Left ventricle myocardium superior (tissue), 1 donor: Measurements from ENCODE around the gene MIXL1. TPM values are rescaled to one million over a fixed set of nuclear protein-coding genes. Genes with fewer than 3 reads are reported as not detected.
"Not testable (repeated sequence)": the region's sequence is repeated elsewhere in the genome, so short reads cannot be mapped to it uniquely, and the experiment has no call there.

Experiments used
- ATAC-seq: fragments of 200-7000 bp; cut with Tn5 transposase; one replicate; pipeline ENCODE4 v1.9.1; 2020; ENCODE audit warnings: mild to moderate bottlenecking, moderate library complexity
- DNase-seq: peaks from one replicate; pipeline ENCODE4 v3.0.0-alpha.2; 2020
- intact Hi-C: fragments of 100-400 bp; cut with micrococcal nuclease; formaldehyde crosslinking; loops from one replicate; pipeline ENCODE4 v1.11.0; 2022
- long read RNA-seq: library from polyadenylated mRNA; unstranded; transcript quantifications from one replicate; pipeline ENCODE4 v2.0.0, GENCODE V29; 2021
- total RNA-seq: library from RNA; stranded (reverse); fragmentation: NEBNext Ultra II Directional; extraction: Animal tissue kit (Norgen Biotek cat#: 25700); gene quantifications from one replicate; pipeline ENCODE4 v1.2.1, GENCODE V29; 2021
- donor health status: DM: no; HTN: yes; CAD: no; lungs with severe emphysema.

Gene MIXL1
- not detected for total RNA-seq
- long read RNA-seq: 0 reads

- ATAC-seq: peak; percentile 39
- intact Hi-C loops: no loop called here
- DNase-seq: peak; percentile 28
These were observed at the start of gene MIXL1 for GRCh38 chr1:226223157-226223785. MIXL1 (plus strand) TSS chr1:226223664; CDS start chr1:226223682, 18 bp downstream.

DNA sequence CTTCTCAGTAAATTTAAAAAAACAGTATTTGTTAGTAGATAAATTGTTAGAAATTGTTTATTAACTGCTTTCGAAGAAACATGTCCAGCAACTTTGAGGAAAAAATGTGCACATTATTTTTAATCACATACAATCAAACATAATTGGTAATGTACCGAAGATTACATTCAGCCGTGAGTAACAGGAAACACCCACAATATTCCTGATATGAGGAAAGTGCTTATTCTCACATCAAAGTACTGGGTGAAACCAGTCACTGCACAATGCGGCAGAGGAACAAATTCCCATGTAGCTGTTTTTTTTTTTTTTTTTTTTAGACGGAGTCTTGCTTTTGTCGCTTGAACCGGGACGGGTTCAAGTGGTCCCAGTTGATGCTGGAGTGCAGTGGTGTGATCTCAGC is 46.6 kb upstream of the MIXL1 start:
- intact Hi-C loops: no loop called here
- DNase-seq: no peak
- no peak for ATAC-seq

GRCh38 chr1:226181996-226182714 is 41.3 kb upstream of the MIXL1 start:
- ATAC-seq (peak; percentile 25), DNase-seq (peak; percentile 68)
- intact Hi-C loops: loop anchor here (10.0 kb wide), 1 partner anchor 57 kb away; no protein-coding TSS in a partner anchor

DNA sequence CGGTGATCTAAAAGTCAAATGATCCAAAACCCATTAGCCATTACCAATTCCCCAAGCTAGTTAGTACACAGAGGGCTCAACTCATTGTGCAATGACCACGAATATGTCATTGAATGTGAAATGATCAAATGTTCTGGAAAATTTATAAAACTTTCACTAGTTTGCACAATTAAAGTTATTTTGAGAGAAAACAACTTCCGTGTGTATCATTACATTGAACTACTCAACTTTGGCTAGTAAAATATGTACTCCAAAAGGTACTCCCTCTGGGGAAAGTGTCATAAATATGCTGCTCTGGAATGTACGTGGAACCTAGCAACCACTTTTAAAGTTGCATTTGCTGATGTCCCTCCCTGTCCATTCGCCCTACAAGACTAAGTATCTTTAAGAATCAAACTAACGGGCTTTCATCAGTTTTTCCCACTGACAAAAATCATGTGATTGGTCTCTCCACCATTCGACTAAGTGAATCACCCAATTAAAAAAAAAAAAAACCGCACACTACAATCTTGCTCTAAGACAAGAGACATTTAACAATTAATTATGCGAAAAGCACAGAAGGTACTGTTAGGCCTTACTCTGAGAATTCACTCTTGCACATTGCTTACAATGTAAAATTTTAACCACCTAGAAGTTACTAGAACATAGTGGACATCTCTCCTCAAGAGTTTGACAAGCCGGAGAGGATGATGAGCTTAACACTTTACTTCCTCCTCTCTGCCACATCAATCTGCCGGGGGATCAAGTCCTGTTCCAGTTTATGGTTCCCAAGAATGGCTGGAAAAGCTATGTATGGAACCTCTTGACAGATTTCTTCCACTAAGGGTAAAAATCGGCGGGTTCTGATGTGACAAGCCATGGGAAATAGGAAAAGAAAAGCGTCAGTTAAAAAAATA is 38.1 kb upstream of the MIXL1 start:
- no peak for ATAC-seq
- intact Hi-C loops: loop anchor here (10.0 kb wide), 1 partner anchor 61 kb away; no protein-coding TSS in a partner anchor
- DNase-seq: no peak

DNA sequence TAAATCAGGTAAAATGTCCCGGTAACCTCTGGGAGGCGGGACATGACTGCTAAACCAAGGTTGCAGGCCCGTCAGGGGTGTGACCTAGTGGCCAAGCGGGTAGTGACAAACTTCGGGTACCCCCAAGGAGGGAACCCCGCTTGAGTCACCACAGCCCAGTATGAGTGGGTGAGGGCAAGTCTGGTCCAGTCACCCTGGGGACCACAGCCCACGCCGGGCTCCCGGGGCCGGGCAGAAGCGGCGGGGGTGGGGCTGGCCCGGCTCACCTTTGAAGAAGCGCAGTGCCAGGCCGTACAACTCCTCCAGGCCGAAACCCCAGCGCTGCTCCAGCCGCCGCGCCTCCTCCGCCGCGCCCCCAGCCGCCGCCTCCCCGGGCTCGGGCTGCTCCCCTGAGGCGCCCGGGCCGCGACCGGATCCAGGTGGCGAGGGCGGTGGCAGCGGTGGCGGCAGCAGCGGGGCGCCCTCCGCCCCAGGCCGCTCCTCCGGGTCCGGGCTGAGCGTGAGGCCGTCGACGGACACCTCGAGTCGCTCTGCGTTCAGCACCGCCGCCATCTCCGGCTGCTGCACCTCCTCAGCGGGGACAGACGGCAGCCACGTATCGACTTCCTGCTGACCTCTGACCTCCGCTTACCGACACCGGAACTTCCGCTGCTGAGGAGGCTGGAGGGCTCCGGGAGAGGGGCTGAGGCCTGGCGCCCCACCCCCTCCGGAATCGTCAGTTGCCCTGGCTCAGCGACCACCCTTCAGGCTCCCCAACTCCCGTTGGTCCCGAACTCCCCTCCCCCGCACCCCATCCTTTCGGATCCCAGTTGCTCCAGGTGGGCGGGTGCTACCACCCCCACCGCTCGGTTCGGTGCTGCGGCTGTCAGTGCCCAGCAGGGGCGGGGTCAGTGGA is 37.1 kb upstream of the MIXL1 start, which contains the start of gene ACBD3:
TSS of gene ACBD3 (minus strand) at position 618 of the 895 bp plus-strand sequence. CDS start at position 552, 66 bp downstream.
- DNase-seq (peak; percentile 89), ATAC-seq (peak; percentile 98)
- intact Hi-C loops: loop anchor here (10.0 kb wide), 1 partner anchor 62 kb away; no protein-coding TSS in a partner anchor

DNA sequence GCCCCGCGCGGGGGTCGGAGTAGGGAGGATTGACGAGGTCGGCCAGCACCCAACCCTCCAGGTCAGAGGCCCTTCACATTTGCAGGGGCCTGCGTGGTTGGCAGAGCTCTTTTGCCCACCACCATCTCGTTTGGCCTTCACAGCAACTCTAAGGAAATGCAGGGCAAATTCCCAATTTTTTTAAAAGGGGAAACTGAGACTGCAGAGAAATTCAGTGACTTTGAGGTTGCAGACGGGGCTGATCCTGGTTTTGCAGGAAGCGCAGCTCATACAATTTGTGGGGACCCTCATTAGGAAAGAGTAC is 36.5 kb upstream of the MIXL1 start:
- ATAC-seq: no peak
- no peak for DNase-seq
- intact Hi-C loops: loop anchor here (10.0 kb wide), 1 partner anchor 62 kb away; no protein-coding TSS in a partner anchor

DNA sequence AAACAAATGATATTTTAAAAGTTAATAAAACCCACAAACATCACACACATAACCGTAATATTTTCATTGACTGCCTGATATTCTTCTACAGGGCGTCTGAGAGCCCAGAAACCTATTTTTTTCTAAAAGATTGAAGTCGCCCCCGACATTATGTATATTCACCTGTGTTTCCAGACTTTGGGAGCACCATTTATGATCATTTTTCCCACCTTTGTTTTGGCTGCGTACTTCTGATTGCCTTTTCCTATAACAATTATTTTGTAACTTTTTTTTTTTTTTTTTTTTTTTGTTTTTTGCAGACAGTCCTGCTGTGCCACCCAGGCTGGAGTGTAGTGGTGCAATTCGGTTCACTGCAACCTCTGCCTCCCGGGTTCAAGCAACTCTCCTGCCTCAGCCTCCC is 36.1 kb upstream of the MIXL1 start:
- DNase-seq (no peak), ATAC-seq (no peak)
- intact Hi-C loops: loop anchor here (10.0 kb wide), 1 partner anchor 63 kb away; no protein-coding TSS in a partner anchor

DNA sequence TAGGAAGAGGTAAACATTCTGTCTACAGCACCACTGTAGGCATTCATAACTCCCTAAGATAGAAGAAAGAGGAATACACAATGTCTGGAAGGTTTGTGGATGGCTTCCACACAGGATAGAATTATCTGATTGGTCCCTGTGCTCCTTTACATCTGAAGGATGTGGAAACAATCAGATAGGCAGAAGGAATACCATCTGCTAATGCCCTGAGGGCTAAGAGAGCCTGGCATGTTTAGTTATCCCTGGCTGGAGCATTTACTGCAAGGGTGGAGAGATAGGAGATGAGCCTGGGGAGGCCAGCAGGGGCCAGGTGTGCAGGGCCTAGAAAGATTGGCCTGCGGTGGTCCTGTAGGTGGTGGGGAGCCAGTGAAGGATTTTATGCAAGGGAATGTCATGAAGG is 28.3 kb upstream of the MIXL1 start:
- intact Hi-C loops: no loop called here

GRCh38 chr1:226199971-226200370 is 23.5 kb upstream of the MIXL1 start:
- ATAC-seq (no peak), DNase-seq (no peak)
- intact Hi-C loops: no loop called here

More for the DNA sequence above, 28.3 kb upstream of the MIXL1 start:
- ATAC-seq (no peak), DNase-seq (no peak)

DNA sequence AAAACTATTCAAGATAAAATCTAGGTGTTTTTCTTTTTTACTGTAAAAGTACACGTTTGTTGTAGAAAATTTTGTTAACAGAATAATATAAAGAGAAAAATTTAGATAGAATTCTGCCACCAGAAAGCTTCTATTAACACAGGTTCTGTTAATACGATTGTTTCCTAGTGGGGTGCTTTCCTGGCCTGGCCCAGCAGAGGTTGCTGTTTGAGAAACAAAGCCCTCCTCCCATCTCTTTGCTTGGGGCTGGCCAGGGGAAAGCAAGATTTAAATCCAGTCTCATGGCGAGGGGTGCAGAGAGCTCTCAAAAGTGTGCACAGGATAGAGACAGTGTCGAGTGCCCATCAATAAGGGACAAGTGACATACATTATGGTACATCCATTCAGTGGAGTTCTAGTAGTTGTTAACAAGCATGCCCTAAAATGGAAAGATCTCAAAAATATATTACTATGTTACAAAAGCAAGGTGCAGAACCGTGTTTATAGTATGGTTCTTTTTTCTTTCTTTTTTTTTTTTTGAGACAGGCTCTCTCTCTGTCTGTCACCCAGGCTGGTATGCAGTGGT is 22.4 kb upstream of the MIXL1 start:
- no peak for DNase-seq
- ATAC-seq: no peak
- intact Hi-C loops: no loop called here

GRCh38 chr1:226202246-226202645 is 21.2 kb upstream of the MIXL1 start:
- no peak for ATAC-seq
- intact Hi-C loops: no loop called here

DNA sequence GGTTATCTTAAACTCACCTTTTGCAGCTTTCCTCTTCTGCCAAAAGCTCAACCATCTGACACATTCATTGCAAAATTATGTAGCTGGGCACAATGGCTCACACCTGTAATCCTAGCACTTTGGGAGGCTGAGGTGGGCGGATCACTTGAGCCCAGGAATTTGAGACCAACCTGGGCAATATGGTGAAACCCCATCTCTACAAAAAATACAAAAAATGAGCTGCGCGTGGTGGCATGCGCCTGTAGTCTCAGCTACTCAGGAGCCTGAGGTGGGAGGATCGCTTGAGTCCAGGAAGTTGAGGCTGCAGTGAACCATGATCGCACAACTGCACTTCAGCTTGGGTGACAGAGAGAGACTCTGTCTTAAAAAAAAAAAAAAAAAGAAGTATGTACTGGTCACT is 20.8 kb upstream of the MIXL1 start:
- intact Hi-C loops, DNase-seq, ATAC-seq: not testable (repeated sequence)

More at GRCh38 chr1:226202246-226202645, 21.2 kb upstream of the MIXL1 start:
- DNase-seq: no peak

- intact Hi-C loops: no loop called here
- ATAC-seq (no peak), DNase-seq (no peak)
These were observed 20.2 kb upstream of the MIXL1 start for GRCh38 chr1:226203240-226203639.

DNA sequence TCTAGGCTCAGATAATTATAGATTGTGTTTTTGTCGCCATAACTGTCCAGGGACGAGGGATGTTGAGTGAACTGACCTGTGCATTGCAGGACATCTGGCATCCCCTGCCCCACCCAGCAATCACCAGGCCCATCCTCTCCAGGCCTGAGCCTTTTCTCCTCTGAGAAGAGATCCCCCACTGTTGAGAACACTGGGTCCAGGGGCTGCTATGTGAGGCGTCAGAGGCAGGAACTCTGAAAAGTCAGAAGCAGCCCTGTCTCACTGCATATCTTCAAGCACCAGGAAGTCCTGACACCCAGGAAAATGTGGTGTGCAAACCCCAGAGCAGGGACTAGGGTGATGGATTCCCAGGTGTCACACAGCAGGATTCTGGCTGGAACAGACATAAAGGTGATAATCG is 19.8 kb upstream of the MIXL1 start:
- DNase-seq (no peak), ATAC-seq (no peak)
- intact Hi-C loops: no loop called here

DNA sequence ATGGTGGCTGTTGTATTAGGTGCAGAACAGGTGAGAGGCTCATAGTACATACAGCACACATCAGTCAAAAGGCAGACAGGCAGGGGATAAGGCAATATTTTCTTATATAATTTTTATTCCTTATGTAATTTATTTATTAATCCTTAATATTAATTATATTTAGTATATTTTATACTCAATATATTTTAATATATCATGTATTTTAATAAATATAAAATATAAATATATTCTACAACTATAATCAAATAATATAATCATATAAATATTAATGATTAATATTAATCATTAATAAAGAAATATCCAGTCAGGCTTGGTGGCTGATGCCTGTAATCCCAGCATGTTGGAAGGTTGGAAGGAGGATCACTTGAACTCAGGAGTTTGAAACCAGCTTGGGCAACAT is 19.3 kb upstream of the MIXL1 start:
- ATAC-seq (no peak), DNase-seq (no peak)
- intact Hi-C loops: no loop called here

DNA sequence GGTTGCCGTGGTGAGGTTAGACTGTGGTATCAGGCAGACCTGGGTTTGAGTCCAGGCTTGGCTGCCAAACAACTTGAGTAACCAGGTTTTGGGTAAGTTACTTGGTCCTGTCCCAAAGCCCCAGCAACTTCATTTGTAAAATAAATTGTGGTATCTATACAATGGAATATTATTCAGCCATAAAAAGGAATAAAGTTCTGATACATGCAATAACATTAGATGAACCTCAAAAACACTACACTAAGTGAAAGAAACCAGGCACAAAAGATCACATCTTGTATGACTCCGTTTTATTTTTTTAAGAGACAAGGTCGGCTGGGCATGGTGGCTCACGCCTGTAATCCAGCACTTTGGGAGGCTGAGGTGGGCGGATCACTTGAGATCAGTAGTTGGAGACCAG is 16.4 kb upstream of the MIXL1 start:
- DNase-seq: no peak
- no peak for ATAC-seq
- intact Hi-C loops: no loop called here

DNA sequence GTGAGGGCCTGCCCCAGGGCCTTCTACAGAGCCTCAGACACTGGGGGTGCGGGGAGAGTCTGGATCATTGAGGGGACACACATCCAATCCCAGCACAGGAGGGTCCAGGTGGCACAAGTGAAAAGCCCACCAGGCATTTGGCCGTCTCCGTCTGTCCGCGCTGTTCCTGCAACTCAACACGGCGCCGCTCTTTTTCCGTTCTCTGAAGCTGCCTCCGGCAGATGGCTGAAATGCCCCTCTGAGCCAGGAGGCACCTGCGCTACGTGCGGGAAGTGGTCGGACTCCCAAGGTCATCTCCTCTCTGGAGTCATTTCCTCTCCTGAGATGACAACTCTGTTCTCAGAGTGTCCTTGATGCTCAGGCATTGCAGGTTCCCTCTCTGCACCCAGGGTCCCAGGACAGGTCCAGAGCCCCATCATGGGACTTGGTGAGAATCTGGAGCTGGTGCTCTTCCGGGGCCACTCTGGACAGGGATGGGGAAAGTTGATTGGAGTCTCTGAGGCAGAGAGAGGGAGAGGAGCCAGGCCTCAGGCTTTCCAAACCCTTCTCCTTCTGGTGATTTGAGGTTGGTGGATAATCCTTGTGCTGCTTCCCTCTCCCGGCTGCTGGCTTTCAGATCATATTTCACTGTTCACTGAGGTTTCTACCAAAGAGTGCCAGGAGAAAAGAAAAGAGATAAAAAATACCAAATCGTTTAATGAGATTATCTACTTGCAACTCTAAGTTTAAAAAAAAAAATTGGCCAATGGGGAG is 14.0 kb upstream of the MIXL1 start:
- intact Hi-C loops: no loop called here
- no peak for DNase-seq
- ATAC-seq: no peak
